ENCODE measurements around the gene PLD1.

PLD1 gene

GRCh38 chr3:171792531-171792930 is 17.8 kb downstream of the PLD1 start:
- no peak for DNase-seq

- DNase-seq = no peak
Observed at GRCh38 chr3:171791692-171792076, 18.6 kb downstream of the PLD1 start.

- no peak for DNase-seq
Observed at GRCh38 chr3:171790898-171791691, 19.2 kb downstream of the PLD1 start.

GRCh38 chr3:171790574-171790897 is 19.7 kb downstream of the PLD1 start:
- no peak for DNase-seq

GRCh38 chr3:171789759-171790505 is 20.4 kb downstream of the PLD1 start:
- no peak for DNase-seq

- DNase-seq = no peak
Observed at GRCh38 chr3:171788546-171789351, 21.5 kb downstream of the PLD1 start.

GRCh38 chr3:171786997-171787396 is 23.3 kb downstream of the PLD1 start:
- DNase-seq = no peak

GRCh38 chr3:171784937-171785336 is 25.3 kb downstream of the PLD1 start:
- no peak for DNase-seq

- no peak for DNase-seq
Observed at GRCh38 chr3:171784387-171784786, 25.9 kb downstream of the PLD1 start.

GRCh38 chr3:171783626-171784025 is 26.7 kb downstream of the PLD1 start:
- DNase-seq = no peak

GRCh38 chr3:171783086-171783485 is 27.2 kb downstream of the PLD1 start:
- no peak for DNase-seq

GRCh38 chr3:171782617-171783016 is 27.7 kb downstream of the PLD1 start:
- DNase-seq = no peak

GRCh38 chr3:171781711-171782127 is 28.6 kb downstream of the PLD1 start:
- DNase-seq = no peak

- no peak for DNase-seq
Observed at GRCh38 chr3:171778493-171778892, 31.8 kb downstream of the PLD1 start.

- DNase-seq = no peak
Observed at GRCh38 chr3:171777596-171777995, 32.7 kb downstream of the PLD1 start.

- DNase-seq = no peak
Observed at GRCh38 chr3:171776839-171777583, 33.3 kb downstream of the PLD1 start.

GRCh38 chr3:171776411-171776810 is 33.9 kb downstream of the PLD1 start:
- DNase-seq = no peak

GRCh38 chr3:171775943-171776342 is 34.3 kb downstream of the PLD1 start:
- no peak for DNase-seq

- DNase-seq = no peak
Observed at GRCh38 chr3:171774521-171774920, 35.8 kb downstream of the PLD1 start.

GRCh38 chr3:171772427-171773056 is 37.7 kb downstream of the PLD1 start:
- DNase-seq = peak; percentile 9

GRCh38 chr3:171770689-171771620 is 39.3 kb downstream of the PLD1 start:
- DNase-seq = no peak
